NB4 (cell line): ENCODE data around the gene PES1.
A peak's percentile ranks its signal among the peaks of the same experiment; 100 is the strongest.

Experiments
- CTCF ChIP-seq: IDR thresholded peaks from one replicate; pipeline ENCODE4 v1.5.1; 2012; ENCODE audit warnings: low read depth, low read length
- MYC ChIP-seq: IDR thresholded peaks from 2 replicates; pipeline ENCODE4 v1.6.1; 2011; ENCODE audit warnings: low read depth, low read length
- POLR2A ChIP-seq: IDR thresholded peaks from 2 replicates; pipeline ENCODE4 v1.6.1; 2011; ENCODE audit warnings: mild to moderate bottlenecking; ENCODE audit not compliant: insufficient read length; ENCODE audit errors: extremely low read depth
- TF ChIP-seq, protein P1 (sequence below): IDR thresholded peaks from 2 replicates; pipeline ENCODE4 v1.6.1; 2011; ENCODE audit warnings: low read depth, low read length

DNA sequence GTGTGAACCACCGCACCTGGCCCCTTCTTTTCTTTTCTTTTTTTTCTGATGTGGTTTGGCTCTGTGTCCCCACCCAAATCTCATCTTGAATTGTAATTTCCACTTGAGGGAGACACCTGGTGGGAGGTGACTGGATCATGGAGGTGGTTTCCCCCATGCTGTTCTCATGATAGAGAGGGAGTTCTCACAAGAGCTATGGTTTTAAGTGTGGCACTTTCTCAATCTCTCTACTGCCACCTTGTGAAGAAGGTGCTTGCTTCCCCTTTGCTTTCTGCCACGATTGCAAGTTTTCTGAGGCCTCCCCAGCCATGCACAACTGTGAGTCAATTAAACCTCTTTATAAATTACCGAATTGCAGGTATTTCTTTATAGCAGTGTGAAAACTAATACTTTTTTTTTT lies 10.3 kb upstream of the PES1 start:
- TF ChIP-seq CTCF (peak; percentile 45), POLR2A (no peak), MYC (no peak)
- TF ChIP-seq, protein P1, sequence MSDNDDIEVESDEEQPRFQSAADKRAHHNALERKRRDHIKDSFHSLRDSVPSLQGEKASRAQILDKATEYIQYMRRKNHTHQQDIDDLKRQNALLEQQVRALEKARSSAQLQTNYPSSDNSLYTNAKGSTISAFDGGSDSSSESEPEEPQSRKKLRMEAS, result no peak
